Myocyte (in vitro differentiated cells): ENCODE measurements around the gene PIKFYVE. TPM values are rescaled to one million over a fixed set of nuclear protein-coding genes. Genes with fewer than 3 reads are reported as not detected.
"Not testable (repeated sequence)": the region's sequence is repeated elsewhere in the genome, so short reads cannot be mapped to it uniquely, and the experiment has no call there.

Experiments
- DNase-seq: peaks from one replicate; pipeline ENCODE4 v3.0.0-alpha.2; 2012; ENCODE audit warnings: low read depth
- polyA plus RNA-seq: library from polyadenylated mRNA; unstranded; fragments of >200 nt; gene quantifications from one replicate; pipeline ENCODE4 v1.2.1, GENCODE V29; 2012; ENCODE audit warnings: missing spikeins
- total RNA-seq: library from RNA; depleted of rRNA; stranded (reverse); fragments of >200 nt; gene quantifications from 2 replicates; pipeline ENCODE4 v1.2.3, GENCODE V29; 2014

PIKFYVE gene, protein sequence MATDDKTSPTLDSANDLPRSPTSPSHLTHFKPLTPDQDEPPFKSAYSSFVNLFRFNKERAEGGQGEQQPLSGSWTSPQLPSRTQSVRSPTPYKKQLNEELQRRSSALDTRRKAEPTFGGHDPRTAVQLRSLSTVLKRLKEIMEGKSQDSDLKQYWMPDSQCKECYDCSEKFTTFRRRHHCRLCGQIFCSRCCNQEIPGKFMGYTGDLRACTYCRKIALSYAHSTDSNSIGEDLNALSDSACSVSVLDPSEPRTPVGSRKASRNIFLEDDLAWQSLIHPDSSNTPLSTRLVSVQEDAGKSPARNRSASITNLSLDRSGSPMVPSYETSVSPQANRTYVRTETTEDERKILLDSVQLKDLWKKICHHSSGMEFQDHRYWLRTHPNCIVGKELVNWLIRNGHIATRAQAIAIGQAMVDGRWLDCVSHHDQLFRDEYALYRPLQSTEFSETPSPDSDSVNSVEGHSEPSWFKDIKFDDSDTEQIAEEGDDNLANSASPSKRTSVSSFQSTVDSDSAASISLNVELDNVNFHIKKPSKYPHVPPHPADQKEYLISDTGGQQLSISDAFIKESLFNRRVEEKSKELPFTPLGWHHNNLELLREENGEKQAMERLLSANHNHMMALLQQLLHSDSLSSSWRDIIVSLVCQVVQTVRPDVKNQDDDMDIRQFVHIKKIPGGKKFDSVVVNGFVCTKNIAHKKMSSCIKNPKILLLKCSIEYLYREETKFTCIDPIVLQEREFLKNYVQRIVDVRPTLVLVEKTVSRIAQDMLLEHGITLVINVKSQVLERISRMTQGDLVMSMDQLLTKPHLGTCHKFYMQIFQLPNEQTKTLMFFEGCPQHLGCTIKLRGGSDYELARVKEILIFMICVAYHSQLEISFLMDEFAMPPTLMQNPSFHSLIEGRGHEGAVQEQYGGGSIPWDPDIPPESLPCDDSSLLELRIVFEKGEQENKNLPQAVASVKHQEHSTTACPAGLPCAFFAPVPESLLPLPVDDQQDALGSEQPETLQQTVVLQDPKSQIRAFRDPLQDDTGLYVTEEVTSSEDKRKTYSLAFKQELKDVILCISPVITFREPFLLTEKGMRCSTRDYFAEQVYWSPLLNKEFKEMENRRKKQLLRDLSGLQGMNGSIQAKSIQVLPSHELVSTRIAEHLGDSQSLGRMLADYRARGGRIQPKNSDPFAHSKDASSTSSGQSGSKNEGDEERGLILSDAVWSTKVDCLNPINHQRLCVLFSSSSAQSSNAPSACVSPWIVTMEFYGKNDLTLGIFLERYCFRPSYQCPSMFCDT (N-terminal part only)
- 21.9 and 24.2 TPM in 2 replicates for total RNA-seq
- 5.6 TPM for polyA plus RNA-seq

- DNase-seq = peak; percentile 100
Measured at GRCh38 chr2:208265801-208266552, at the start of gene PIKFYVE. Gene PIKFYVE, plus strand, starts transcription at chr2:208266255. Its CDS starts 5,265 bp downstream, at chr2:208271520.

DNA sequence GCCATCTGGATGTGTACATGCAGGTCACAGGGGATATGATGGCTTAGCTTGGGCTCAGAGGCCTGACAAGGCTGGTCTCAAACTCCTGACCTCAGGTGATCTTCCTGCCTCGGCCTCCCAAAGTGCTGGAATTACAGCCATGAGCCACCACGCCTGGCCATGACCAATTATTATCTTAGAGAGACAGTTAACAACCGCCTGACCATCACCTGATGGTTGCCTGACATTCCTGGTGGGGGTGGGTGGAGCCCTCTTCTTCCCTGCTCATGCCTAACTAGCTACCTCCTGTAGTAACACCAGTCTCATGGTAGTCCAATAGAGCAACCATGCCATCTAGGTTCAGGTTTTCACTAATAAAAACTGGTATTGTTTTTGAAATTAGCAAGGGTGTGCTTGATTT is 44.2 kb upstream of the PIKFYVE start:
- not testable (repeated sequence) for DNase-seq

GRCh38 chr2:208222351-208222750 is 43.7 kb upstream of the PIKFYVE start:
- DNase-seq = peak; percentile 24

- DNase-seq = peak; percentile 3
Measured at GRCh38 chr2:208224802-208225201, 41.3 kb upstream of the PIKFYVE start.

DNA sequence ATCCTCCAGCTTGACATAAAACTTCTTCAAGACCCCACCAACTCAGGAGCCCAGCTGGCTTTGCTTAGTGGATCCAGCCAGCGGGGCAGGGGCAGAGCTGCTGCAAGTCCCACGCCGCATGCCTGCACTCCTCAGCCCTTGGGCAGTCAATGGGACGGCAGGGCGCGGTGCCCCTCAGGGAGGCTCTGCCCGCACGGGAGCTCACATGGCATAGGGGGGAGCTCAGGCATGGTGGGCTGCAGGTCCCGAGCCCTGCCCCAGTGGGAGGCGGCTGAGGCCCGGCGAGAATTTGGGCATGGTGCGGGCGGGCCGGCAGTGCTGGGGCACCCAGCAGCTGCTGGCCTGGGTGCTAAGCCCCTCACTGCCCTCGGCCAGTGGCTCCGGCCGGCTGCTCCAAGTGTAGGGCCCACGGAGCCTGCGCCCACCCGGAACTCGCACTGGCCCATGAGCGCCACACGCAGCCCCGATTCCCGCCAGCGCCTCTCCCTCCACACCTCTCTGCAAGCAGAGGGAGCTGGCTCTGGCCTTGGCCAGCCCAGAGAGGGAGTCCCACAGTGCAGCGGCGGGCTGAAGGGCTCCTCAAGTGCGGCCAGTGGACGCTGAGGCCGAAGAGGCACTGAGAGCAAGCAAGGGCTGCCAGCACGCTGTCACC is 38.3 kb upstream of the PIKFYVE start:
- no peak for DNase-seq

GRCh38 chr2:208228476-208228875 is 37.6 kb upstream of the PIKFYVE start:
- DNase-seq = no peak

GRCh38 chr2:208234786-208235185 is 31.3 kb upstream of the PIKFYVE start:
- no peak for DNase-seq

GRCh38 chr2:208235860-208236259 is 30.2 kb upstream of the PIKFYVE start:
- DNase-seq = no peak

GRCh38 chr2:208239770-208240493 is 26.1 kb upstream of the PIKFYVE start:
- no peak for DNase-seq

GRCh38 chr2:208240619-208241209 is 25.3 kb upstream of the PIKFYVE start:
- no peak for DNase-seq

DNA sequence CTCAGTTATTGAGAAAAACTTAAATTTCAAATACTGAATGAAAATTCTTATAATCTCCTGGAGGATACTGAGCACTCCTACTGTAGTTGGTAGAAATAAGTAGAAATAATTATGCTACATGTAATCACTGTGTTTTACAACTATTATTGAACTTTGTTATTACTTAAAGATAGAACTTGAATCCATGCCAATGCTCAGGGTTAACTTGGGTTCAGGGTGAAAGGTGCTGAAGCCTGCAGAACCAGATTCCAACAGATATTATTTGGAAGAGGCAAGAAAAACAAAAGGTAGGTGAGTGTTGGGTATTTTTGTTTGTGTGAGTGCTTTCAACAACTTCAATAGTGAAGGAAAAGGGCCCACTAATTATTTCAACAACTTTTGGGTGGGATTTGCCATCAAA is 21.6 kb upstream of the PIKFYVE start:
- DNase-seq = no peak

- DNase-seq = no peak
Measured at GRCh38 chr2:208245746-208246145, 20.3 kb upstream of the PIKFYVE start.

GRCh38 chr2:208248601-208249000 is 17.5 kb upstream of the PIKFYVE start:
- DNase-seq = no peak

DNA sequence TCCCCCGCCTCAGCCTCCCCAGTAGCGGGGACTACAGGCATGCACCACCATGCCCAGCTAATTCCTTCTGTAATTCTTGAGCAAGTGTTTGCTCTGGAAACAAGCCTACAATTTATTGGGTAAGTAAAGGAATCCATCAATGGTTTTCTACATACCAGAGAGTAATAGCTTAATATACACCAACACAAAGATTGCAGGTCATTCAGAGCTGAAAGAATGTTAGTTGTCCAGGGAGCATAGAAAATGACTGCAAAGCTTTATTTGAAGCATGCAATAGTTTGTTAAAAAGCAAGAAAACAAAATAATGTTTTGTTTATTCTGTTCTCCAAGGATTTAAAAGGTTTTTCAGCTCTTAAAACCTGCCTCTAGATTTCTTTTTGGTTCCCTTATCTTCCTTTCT is 16.8 kb upstream of the PIKFYVE start:
- DNase-seq = no peak

DNA sequence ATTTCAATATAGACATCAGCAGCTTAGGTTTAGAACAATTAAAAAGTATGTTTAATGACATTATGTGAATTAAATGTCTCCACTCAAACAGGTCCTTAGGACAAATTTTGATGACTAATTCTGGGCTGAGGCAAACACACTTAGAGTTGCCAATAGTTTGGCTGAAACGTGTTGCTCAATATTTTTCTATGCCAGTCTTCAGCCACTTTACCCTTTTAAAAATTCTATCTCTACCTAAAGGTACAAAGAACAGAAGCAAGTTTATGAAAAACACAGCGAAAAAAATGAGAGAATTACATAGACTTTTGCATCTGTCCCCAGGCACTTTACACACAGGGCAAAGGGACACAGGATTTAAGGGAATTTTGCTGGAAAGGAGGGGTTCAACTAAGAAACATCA is 15.7 kb upstream of the PIKFYVE start:
- DNase-seq = no peak

DNA sequence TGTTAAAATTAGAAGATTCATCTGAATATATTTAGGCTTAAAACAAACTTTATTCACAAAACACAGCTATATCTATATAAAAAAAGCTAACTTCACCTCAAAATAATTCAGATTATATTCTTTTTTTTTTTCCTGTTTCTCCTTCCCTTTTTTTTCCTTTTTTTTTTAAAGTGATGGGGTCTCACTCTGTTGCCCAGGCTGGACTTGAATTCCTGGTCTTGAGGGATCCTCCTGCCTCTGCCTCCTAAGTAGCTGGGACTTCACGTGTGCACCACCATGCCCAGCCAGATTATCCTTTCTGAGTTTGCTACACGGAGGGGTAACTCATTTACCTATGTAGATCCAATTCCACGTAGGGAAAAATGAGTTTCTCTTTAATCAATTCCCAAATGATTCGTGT is 15.0 kb upstream of the PIKFYVE start:
- no peak for DNase-seq

DNA sequence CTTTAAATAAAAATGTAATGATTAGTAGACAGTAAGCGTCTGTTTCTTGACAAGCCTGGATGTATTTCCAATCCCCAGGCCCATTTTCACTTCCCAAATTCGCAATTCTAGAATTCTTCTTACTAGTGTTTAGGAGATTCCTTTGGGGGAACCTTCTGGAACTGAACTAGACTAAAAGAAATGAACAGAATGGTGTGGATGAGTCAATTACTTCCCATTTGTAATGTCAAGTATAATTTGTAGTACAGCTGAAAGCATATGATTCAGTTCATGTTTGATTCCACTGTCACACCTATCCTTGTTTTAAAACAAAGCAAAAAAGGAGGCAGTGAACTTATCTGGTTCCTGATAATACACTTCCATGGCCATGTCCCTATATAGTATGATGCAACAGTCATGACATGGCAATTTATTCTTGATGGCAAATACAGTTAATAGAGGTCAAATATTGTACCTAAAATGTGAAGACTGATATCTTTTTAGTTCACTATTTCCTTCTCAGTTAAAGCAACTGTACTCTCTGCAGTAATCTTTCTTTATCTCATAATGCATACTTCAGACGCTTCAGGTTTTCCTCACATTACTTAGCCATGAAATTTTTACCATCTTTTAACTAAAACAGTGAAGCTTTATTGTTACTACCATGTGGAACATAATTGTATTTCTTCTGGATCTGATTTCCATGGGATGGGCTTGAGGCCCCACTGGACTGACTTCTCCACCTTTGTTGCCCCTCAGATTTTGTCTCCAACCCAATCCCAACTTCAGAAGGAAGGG is 13.2 kb upstream of the PIKFYVE start:
- DNase-seq = no peak

GRCh38 chr2:208253600-208254117 is 12.4 kb upstream of the PIKFYVE start:
- DNase-seq = peak; percentile 5
